ENCODE measurements around the gene CES5A.
"Not testable (repeated sequence)": the region's sequence is repeated elsewhere in the genome, so short reads cannot be mapped to it uniquely, and the experiment has no call there.

CES5A gene

GRCh38 chr16:55810451-55810961 is 64.7 kb downstream of the CES5A start:
- Histone ChIP-seq H3K79me2 (ENCODE audit: low read length) (no peaks in the 10 kb centered on the region), H3K4me1 (ENCODE audit: low read length) (no peaks in the 10 kb centered on the region), H3K9me3 (ENCODE audit: insufficient read depth, low read length) (no peaks in the 10 kb centered on the region), H3K36me3 (replicated peaks; ENCODE audit: low read depth, low read length) (no peaks in the 10 kb centered on the region), H3K4me2 (ENCODE audit: low read length) (no peak overlapping the region), H4K20me1 (ENCODE audit: insufficient read depth, low read length) (no peaks in the 10 kb centered on the region), H2AFZ (ENCODE audit: low read depth, low read length) (no peak overlapping the region), H3K27ac (ENCODE audit: low read length) (no peak overlapping the region), H3K9ac (ENCODE audit: low read length) (no peak overlapping the region), H3K27me3 (ENCODE audit: low read depth, low read length) (0 out of 2 replicates have a peak, but pooled peaks cover 4% of the 10 kb centered on the region), H3K4me3 (ENCODE audit: low read length) (no peak overlapping the region)
- TF ChIP-seq CTCF (IDR thresholded peaks at IDR 0.05; ENCODE audit: low read depth, low read length) (no peak), EZH2phosphoT487 (IDR thresholded peaks at IDR 0.05; ENCODE audit: low read depth) (no peak)

GRCh38 chr16:55809851-55810250 is 65.3 kb downstream of the CES5A start:
- H3K79me2 ChIP-seq (ENCODE audit: low read length), result no peaks in the 10 kb centered on the region
- no peak overlapping the region for H3K4me3 ChIP-seq (ENCODE audit: low read length)
- no peak for TF ChIP-seq EZH2phosphoT487 (IDR thresholded peaks at IDR 0.05; ENCODE audit: low read depth)
- no peak for TF ChIP-seq CTCF (IDR thresholded peaks at IDR 0.05; ENCODE audit: low read depth, low read length)
- no peaks in the 10 kb centered on the region for H3K4me1 ChIP-seq (ENCODE audit: low read length)
- H3K36me3 ChIP-seq (replicated peaks; ENCODE audit: low read depth, low read length), result no peaks in the 10 kb centered on the region
- no peaks in the 10 kb centered on the region for H3K9me3 ChIP-seq (ENCODE audit: insufficient read depth, low read length)
- no peak overlapping the region for H3K4me2 ChIP-seq (ENCODE audit: low read length)
- no peaks in the 10 kb centered on the region for H4K20me1 ChIP-seq (ENCODE audit: insufficient read depth, low read length)
- 0 out of 2 replicates have a peak, but pooled peaks cover 4% of the 10 kb centered on the region for H3K27me3 ChIP-seq (ENCODE audit: low read depth, low read length)
- no peak overlapping the region for H3K27ac ChIP-seq (ENCODE audit: low read length)
- no peak overlapping the region for H2AFZ ChIP-seq (ENCODE audit: low read depth, low read length)
- no peak overlapping the region for H3K9ac ChIP-seq (ENCODE audit: low read length)

- H2AFZ ChIP-seq (ENCODE audit: low read depth, low read length), result no peak overlapping the region
- no peaks in the 10 kb centered on the region for H3K36me3 ChIP-seq (replicated peaks; ENCODE audit: low read depth, low read length)
- H3K4me1 ChIP-seq (ENCODE audit: low read length), result no peaks in the 10 kb centered on the region
- no peaks in the 10 kb centered on the region for H3K79me2 ChIP-seq (ENCODE audit: low read length)
- no peak overlapping the region for H3K4me3 ChIP-seq (ENCODE audit: low read length)
- H3K27me3 ChIP-seq (ENCODE audit: low read depth, low read length), result 0 out of 2 replicates have a peak, but pooled peaks cover 4% of the 10 kb centered on the region
- H3K27ac ChIP-seq (ENCODE audit: low read length), result no peak overlapping the region
- H3K9me3 ChIP-seq (ENCODE audit: insufficient read depth, low read length), result no peaks in the 10 kb centered on the region
- no peak overlapping the region for H3K4me2 ChIP-seq (ENCODE audit: low read length)
- H4K20me1 ChIP-seq (ENCODE audit: insufficient read depth, low read length), result no peaks in the 10 kb centered on the region
- TF ChIP-seq CTCF (IDR thresholded peaks at IDR 0.05; ENCODE audit: low read depth, low read length) (no peak), EZH2phosphoT487 (IDR thresholded peaks at IDR 0.05; ENCODE audit: low read depth) (no peak)
- H3K9ac ChIP-seq (ENCODE audit: low read length), result no peak overlapping the region
Measured at GRCh38 chr16:55809386-55809785, 65.8 kb downstream of the CES5A start.

GRCh38 chr16:55808286-55808685 is 66.9 kb downstream of the CES5A start:
- H3K9me3 ChIP-seq (ENCODE audit: insufficient read depth, low read length); H3K27ac ChIP-seq (ENCODE audit: low read length); H3K9ac ChIP-seq (ENCODE audit: low read length); H4K20me1 ChIP-seq (ENCODE audit: insufficient read depth, low read length); H3K4me2 ChIP-seq (ENCODE audit: low read length); H3K4me1 ChIP-seq (ENCODE audit: low read length); H3K27me3 ChIP-seq (ENCODE audit: low read depth, low read length); H3K79me2 ChIP-seq (ENCODE audit: low read length); H2AFZ ChIP-seq (ENCODE audit: low read depth, low read length); H3K36me3 ChIP-seq (replicated peaks; ENCODE audit: low read depth, low read length); H3K4me3 ChIP-seq (ENCODE audit: low read length): not testable (repeated sequence)

GRCh38 chr16:55805104-55805503 is 70.1 kb downstream of the CES5A start:
- not testable (repeated sequence) for H4K20me1 ChIP-seq (ENCODE audit: insufficient read depth, low read length); H3K79me2 ChIP-seq (ENCODE audit: low read length); H3K4me2 ChIP-seq (ENCODE audit: low read length); H2AFZ ChIP-seq (ENCODE audit: low read depth, low read length); H3K9me3 ChIP-seq (ENCODE audit: insufficient read depth, low read length); H3K36me3 ChIP-seq (replicated peaks; ENCODE audit: low read depth, low read length); H3K9ac ChIP-seq (ENCODE audit: low read length); H3K4me1 ChIP-seq (ENCODE audit: low read length); H3K27ac ChIP-seq (ENCODE audit: low read length); H3K4me3 ChIP-seq (ENCODE audit: low read length); H3K27me3 ChIP-seq (ENCODE audit: low read depth, low read length)

- H3K9me3 ChIP-seq (ENCODE audit: insufficient read depth, low read length); H3K4me2 ChIP-seq (ENCODE audit: low read length); H3K9ac ChIP-seq (ENCODE audit: low read length); H3K79me2 ChIP-seq (ENCODE audit: low read length); H2AFZ ChIP-seq (ENCODE audit: low read depth, low read length); H3K4me3 ChIP-seq (ENCODE audit: low read length); H3K27ac ChIP-seq (ENCODE audit: low read length); H3K4me1 ChIP-seq (ENCODE audit: low read length); H4K20me1 ChIP-seq (ENCODE audit: insufficient read depth, low read length); H3K27me3 ChIP-seq (ENCODE audit: low read depth, low read length); H3K36me3 ChIP-seq (replicated peaks; ENCODE audit: low read depth, low read length): not testable (repeated sequence)
Measured at GRCh38 chr16:55803681-55804080, 71.5 kb downstream of the CES5A start.
